PFSK-1 (cell line): ENCODE data around the gene MICU1.

Source experiments
- POLR2AphosphoS5 ChIP-seq: IDR thresholded peaks from 2 replicates; pipeline ENCODE4 v1.6.1; 2012; ENCODE audit warnings: low read depth, mild to moderate bottlenecking, control low read depth, low read length, moderate library complexity
- SIN3A ChIP-seq: IDR thresholded peaks from 2 replicates; pipeline ENCODE4 v1.6.1; 2012; ENCODE audit warnings: mild to moderate bottlenecking, low read length, moderate library complexity, borderline replicate concordance; ENCODE audit not compliant: insufficient read depth

DNA sequence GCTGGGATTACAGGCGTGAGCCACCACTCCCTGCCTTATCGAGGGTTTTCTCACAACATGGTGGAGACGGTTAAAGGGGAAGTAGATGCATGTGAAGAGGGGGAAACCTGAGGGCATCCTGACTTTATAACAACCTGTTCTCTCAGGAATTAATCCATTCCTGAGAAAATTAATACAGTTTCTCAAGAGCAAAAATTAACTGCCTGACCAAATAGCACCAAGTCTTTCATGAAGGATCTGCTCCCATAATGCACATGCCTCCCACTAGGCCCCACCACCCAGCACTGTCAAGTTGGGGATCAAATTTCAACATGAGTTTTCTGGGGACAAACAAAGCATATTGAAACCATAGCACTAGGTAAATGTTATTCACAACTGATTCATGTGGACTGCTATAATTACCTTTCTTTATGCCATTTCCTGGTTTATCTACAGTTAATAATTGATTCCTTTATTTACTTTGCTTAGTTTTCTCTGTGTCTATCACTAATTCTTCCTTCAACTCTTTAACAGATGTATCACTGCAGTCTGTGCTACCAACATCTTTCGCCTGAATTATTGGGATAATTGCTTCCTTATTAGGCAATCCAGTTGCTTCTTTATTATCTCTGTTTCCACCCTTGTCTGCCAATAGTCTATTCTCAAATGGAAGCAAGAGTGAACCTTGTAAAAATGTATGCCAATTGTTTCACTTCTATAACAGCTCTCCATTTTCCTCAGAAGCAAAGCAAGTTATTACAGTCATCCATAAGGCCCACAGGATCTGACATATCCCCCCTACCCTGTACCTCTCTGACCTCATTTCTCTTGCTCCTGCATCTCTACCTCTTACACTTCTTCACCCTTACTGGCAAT is 12.9 kb upstream of the MICU1 start:
- TF ChIP-seq POLR2AphosphoS5 (no peak), SIN3A (no peak)
